NCI-H345 (cell line): ENCODE data around the gene ATG10.
"Not testable (repeated sequence)": the region's sequence is repeated elsewhere in the genome, so short reads cannot be mapped to it uniquely, and the experiment has no call there.

Experiments
- DNase-seq: peaks from one replicate; lab custom pipeline; 2025; lab: John Stamatoyannopoulos, UW

ATG10 gene

DNA sequence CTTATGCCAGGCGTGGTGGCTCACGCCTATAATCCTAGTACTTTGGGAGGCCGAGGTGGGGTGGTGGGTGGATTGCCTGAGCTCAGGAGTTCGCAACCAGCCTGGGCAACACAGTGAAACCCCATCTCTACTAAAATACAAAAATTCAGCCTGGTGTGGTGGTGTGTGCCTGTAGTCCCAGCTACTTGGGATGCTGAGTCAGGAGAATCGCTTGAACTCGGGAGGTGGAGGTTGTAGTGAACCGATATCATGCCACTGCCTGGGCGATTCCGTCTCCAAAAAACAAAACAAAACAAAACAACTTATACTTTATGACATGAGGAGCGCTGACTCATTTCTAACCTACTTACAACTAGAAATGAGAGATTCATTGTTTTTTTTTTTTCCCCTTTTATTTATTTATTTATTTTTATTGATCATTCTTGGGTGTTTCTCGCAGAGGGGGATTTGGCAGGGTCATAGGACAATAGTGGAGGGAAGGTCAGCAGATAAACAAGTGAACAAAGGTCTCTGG is 10.4 kb downstream of the ATG10 start:
- DNase-seq: not testable (repeated sequence)

DNA sequence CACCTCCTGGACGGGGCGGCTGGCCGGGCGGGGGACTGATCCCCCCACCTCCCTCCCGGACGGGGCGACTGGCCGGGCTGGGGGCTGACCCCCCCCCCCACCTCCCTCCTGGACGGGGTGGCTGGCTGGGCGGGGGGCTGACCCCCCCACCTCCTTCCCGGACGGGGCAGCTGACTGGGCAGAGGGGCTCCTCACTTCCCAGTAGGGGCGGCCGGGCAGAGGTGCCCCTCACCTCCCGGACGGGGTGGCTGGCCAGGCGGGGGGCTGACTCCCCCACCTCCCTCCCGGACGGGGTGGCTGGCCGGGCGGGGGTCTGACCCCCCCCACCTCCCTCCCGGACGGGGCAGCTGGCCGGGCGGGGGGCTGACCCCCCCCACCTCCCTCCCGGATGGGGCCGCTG is 11.3 kb downstream of the ATG10 start:
- not testable (repeated sequence) for DNase-seq

DNA sequence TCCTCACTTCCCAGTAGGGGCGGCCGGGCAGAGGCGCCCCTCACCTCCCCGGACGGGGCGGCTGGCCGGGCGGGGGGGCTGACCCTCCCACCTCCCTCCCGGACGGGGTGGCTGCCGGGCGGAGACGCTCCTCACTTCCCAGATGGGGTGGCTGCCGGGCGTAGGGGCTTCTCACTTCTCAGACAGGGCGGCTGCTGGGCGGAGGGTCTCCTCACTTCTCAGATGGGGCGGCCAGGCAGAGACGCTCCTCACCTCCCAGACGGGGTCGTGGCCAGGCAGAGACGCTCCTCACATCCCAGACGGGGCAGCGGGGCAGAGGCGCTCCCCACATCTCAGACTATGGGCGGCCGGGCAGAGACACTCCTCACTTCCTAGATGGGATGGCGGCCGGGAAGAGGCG is 11.7 kb downstream of the ATG10 start:
- DNase-seq: not testable (repeated sequence)

DNA sequence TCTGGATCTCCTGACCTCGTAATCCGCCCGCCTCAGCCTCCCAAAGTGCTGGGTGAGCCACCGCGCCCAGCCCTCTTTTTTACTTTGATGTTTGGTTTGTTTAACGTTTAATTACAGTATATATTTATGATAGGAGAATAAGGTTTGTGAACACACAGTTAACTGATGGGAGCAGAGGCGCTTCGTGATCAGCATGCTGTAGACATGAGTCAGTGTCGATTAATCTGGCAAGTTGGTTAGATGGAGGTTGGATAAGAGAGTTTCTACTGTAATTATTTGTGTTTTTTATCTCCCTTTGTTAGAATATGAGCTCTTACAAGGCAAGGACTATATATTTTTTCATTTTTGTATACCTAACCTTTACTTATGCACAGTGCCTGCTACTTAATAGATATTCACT is 14.3 kb downstream of the ATG10 start:
- no peak for DNase-seq

DNA sequence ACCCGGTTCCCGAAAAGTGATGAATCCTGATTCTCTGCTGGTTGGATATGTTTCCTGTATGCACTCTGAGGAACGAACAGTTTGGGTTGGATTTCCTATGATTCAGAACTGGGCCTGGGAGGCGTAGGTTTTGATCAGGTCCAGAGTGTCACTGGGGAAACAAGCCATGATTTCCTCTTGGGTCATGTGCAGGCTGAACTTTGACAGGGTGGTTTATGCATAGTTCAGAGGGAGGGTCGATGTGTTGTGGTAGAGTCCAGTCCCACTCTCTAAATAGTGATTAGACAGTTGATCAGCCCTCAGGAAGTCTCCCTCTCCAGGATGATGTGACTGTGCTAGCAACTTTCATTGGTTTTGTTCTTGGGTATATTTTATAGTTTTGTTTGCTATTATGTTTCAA is 17.4 kb downstream of the ATG10 start:
- DNase-seq: no peak

DNA sequence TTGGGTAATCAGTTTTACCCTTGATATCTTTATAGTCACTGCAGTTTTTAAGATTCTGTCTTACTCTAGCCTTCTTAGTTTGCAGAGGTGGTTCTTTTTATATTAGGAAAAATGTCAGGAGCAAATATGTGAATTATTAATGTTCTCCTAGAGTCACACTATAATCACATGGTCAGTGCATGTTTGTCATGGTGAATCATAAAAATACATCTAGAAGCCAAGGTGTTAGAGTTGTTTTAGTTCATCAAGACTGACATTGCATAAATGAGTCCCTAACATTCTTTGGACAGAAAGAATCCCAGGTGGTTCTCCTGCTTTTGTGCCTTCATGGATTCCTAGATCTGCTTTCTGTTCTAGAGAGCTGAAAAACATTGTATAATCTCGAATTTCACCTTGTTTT is 22.9 kb downstream of the ATG10 start:
- no peak for DNase-seq

DNA sequence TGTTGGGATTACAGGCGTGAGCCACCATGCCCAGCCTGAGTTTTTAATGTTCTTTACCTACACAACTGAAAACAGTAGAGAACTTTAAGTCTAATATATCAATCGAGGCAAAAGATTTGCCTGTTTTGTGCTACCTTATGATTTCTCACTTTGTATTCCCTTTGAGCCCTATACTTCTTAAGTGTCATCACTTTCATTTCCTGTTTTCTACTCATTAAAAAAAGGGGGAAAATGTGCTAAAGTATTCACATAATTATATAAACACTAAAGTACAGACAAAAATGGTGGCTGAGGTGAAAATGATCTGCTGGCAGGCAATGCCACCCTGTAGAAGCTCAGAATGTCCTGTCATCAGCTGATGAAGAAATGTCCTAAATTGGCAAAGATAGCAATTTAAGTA is 23.6 kb downstream of the ATG10 start:
- no peak for DNase-seq

DNA sequence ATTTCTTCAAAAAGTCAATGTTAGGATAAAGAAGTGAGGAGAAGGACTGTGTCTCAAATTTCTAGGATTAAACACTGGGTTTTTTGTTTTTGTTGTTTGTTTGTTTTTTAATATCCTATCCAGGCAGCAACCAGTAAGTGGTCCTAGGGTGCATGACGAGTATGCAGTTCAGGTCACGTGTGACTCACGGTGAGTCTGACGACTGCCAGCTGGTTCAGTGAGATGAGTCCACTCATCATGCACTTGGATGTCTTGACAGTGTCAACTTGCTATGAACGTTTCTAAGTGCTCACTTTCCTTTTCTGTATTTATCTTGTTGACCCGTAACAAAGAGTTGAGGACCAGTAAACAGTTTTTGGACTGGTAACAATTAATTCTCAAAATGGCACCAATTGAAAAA is 32.7 kb downstream of the ATG10 start:
- DNase-seq: peak; percentile 0

DNA sequence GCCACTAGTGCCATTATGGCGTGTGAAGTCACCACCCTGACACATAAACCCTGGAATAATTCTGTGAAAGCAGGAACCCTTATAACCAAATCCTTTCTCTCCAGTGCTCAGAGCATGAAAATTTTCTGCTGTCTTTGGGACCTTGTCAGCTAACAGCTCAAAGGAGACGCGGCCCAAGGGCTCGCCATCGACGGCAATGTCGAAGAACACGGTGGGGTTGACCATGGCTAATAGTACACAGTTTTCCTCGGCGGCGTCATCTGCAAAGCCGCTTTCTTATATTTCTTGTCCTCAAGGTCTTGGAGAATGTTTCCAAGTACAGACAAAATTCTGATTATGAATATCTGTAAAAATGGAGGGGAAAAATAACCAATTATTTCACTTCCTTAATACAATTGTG is 38.0 kb downstream of the ATG10 start:
- DNase-seq: not testable (repeated sequence)

DNA sequence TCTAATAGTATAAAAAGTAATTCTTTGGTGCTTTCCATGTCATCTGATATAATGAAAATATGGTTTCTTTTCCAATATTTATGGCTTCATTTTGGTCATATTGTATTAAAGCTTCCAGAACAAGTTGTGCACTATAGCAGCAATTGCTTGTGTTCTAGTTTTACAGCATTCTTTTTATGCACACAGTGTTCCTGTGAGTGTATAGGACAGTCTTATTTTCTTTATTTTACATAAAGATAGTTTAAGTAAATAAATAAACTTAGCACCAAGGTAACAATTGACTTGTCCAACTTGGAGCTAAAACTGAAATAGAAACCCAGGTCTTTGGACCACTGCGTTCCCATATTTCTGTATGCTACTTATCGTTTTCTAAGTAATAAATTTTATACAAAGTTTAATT is 38.9 kb downstream of the ATG10 start:
- DNase-seq: no peak

DNA sequence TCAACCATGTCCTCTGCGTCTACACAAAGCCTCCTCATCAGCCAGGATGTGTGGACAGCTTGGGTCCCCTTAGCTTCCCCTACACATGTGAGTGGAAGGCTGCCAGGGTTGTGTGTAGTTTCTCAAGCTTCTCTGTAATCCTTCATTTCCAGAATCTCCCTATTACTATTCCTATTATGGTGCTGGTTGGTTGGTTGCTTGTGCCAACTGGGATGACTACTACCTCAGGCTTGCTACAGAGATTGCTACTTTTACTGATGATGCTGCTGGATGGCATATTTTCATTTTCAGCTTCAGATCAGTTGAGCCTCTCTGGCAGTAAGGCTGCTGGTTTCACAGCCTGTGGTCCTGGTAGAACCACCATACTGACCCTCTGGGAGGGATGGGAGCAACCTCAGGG is 39.9 kb downstream of the ATG10 start:
- no peak for DNase-seq

DNA sequence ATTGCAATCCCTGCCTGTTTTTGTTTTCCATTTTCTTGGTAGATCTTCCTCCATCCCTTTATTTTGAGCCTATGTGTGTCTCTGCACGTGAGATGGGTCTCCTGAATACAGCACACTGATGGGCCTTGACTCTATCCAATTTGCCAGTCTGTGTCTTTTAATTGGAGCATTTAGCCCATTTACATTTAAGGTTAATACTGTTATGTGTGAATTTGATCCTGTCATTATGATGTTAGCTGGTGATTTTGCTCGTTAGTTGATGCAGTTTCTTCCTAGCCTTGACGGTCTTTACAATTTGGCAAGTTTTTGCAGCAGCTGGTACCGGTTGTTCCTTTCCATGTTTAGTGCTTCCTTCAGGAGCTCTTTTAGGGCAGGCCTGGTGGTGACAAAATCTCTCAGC is 42.8 kb downstream of the ATG10 start:
- DNase-seq: not testable (repeated sequence)

DNA sequence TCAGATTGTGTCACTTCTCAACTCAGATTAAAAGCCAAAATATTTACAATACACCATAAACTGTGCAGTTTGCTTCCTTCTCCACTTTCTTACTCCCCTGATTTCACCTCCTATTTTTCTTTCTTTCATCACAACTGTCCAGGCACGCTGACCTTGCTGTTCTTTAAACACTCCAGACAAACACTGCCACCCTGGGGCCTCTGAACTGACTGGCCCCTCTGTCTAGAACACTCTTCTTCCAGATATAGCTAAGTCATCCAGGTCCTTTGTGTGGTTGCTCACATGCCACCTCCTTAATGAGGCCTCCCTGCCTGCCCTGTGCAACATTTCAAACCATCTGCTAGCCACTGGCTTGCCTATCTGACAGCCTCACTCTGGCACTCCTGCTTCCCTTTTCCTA is 46.6 kb downstream of the ATG10 start:
- no peak for DNase-seq

DNA sequence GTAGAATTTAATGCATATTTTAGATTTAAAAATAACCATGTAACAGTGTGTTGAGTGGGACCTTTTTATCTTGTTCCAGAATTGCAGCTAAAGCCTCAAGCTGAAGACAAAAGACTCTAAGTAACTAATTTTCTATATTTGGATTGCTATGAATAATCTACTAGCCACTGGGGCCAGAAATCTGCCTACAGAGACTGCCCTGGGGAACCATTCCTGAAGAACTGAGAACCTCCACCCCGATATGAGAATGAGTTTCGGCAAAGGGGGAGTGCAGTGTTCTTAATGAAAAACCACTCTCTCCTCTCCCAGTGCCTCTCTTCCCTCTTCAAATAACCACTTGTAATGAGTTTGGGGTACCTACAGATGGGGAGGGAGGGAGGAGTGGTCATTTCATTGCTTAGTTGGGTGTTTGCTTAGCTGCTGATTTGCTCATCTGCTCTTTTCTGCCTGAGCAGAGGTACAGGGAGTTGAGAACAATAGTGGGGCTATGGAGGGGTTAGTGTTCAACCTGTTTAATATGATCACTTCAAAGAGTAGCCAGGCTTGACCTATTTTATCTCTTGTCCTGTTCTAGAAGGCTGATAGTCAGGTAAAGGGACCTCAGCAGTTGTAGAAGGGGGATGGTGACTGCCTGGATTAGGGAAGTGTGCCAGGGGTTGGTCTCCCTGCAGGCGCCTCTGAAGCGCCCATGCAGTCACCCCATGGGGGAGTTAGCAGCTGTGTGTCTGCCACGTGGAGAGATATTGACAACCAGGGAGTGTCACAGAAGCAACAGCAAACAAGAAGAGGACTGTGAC is 47.7 kb downstream of the ATG10 start:
- peak; percentile 84 for DNase-seq

DNA sequence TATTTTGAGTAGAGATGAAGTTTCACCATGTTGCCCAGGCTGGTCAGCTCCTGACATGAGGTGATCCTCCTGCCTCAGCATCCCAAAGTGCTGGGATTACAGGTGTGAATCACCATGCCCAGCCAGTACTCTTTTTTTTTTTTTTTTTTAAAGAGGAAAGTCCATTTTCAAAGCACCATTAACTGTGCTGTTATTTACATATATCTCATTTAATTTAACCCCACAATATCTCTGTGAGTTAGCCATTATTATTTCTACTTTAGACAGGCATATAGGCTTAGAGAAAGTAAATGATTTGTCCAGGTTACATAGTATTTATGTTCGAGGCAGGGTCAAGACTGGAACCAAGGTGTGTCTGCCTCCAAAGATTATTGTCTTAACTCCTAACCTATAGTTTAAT is 50.7 kb downstream of the ATG10 start:
- no peak for DNase-seq

DNA sequence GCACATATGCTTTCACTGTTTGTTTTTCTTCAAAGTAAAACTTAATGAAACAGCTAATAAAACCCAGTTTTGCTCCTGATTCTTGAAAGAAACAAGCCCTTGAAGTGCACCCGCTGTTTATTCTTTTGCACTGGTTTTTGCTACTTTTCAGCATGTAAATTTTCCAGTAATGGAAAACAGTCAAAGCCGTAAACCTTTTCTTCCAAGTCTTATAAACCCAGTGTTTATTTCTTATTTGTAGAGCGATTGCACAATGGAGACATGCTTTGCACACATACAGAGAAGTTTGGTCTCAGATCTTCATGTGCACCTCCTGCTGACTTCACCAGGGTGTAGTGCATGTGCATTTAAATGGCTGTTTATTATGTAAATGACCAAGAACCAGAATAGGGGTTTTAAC is 51.8 kb downstream of the ATG10 start:
- DNase-seq: no peak

DNA sequence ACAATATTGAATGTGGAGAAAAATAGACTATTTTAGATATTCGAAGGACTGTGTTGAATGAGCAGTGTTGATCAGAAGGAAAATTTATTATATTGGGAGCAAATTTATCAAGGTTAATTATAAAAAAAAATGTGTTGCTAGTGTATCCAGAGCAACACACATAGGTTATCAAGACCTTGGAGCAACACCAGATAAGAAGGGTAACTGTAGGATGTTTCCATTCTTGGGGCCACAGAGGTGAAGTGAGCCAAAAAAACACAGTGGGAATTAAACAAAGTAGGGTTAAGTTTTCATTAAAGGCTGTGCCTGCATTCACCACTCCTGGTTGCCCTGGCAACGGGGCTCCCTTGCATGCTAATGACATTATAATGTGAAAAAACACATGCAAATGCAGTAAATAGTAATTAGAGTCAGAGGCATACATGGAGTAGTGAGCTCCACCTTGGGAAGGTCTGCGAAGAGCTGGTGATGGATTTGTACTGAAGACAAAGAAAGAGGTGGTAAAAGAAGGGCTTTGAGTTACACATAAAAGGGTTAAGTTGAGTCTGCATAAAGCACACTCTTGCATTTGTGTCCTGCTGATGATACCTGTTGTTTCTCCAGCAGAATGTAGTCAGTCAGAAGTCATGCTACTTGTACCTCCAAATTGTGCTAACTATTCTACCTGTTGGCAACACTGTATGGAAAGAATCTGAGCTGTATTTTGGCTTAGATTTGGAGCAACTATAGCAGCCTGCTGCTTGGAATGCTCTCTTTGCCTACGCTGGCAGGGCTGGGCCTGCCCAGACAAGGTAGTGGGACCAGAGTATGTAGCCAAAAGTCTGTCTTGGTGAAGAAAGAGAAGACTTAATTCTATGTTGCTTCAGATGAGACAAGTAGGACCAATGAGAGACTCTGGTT is 59.6 kb downstream of the ATG10 start:
- no peak for DNase-seq

DNA sequence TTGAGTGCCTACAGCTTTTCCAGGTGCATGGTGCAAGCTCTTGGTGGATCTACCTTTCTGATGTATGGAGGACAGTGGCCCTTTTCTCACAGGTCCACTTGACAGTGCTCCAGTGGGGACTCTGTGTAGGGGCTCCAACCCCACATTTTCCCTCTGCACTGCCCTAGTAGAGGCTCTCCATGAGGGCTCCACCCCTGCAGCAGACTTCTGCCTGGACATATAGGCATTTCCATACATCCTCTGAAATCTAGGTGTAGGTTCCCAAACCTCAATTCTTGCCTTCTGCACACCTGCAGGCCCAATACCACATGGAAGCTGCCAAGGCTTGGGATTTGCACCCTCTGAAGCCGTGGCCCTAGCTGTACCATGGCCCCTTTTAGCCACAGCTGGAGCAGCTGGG is 71.1 kb downstream of the ATG10 start:
- not testable (repeated sequence) for DNase-seq

DNA sequence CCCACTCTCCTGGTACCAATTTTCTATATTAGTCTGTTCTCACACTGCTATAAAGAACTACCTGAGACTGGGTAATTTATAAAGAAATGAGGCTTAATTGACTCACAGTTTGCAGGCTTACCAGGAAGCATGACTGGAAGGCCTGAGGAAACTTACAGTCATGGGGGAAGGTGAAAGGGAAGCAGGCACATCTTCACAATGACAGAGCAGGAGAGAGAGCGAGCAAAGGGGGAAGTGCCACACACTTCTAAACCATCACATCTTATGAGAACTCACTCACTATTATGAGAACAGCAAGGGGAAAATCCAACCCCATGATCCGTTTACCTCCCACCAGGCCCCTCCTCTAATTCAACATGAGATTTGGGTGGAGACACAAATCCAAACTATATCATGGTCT is 72.2 kb downstream of the ATG10 start:
- no peak for DNase-seq

DNA sequence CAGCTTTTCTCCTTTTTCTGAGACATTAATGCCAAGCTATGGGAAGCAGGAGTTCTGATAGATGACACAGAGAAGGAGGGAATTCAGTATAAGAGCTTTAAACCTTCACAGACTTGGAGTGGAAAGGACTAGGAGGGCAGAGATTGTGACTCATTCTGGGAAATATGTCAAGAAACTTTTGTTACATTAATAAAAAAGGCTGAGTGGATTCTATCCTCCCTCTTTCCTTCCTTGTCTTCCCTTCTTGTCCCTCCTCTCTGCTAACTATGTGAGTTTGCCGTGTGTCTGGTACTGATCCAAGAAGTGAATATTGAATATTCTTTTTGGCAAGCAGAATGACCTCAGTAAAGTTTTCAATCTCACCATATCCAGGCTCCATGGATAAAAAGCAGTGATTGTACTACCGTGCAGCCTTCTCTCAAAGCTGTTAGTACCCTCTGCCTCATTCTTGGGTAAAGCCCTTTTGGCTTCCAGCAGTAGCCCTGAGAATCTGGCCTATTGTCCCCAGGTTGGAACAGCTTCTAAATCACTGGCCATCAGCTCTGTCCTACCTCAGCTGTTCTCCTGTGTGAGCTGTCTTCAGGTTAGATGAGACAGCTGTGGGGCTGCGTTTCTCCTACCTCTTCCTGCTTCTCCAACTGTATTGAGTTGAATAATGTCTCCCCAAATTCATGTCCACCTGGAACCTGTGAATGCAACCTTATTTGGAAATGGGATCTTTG is 73.9 kb downstream of the ATG10 start:
- no peak for DNase-seq

DNA sequence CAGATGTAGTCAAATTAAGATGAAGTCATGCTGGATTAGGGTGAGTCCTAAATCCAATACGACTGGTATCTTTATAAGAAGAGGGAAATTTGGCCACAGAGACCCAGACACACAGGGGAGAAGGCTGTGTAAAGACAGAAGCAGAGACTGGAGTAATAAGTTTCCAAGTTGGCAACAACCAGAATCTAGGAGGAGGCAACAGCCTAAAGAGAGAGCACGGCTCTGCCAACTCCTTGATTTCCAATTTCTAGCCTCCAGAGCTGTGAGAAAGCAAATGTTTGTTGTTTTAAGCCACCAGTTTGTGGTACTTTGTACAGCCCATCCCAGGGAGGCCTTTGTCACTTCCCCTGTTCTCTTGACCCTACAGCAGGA is 74.4 kb downstream of the ATG10 start:
- no peak for DNase-seq

DNA sequence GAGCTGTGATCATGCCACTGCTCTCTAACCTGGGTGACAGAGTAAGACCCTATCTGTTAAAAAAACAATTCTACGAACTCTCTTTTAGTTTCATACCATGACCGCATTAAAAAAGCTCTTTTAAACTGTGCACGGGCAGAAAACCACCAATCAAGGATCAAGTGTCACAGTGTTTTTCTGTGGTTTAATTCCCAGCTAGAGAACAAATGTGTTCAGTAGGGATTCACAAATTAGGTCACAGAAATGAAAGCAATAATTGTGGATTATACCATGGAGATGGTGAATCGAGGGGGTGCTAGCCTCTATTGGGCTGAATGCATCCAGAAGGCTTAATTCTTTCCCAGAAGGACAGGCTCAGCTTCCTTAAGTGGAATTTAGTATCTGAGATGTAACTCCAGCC is 79.1 kb downstream of the ATG10 start:
- no peak for DNase-seq
